CD4-positive, alpha-beta T cell treated with Interleukin-12 subunit alpha and Interleukin-12 subunit beta, for 1 hour (primary cell): ENCODE results near the gene ENPP3.

Experiments
- DNase-seq: peaks from one replicate; pipeline ENCODE4 v3.0.0-alpha.2; 2020

ENPP3 gene

GRCh38 chr6:131769385-131770141 is 132.5 kb downstream of the ENPP3 start:
- DNase-seq = no peak

- no peak for DNase-seq
These were observed 133.7 kb downstream of the ENPP3 start for GRCh38 chr6:131770776-131771175.

- no peak for DNase-seq
These were observed 136.3 kb downstream of the ENPP3 start for GRCh38 chr6:131773284-131773950.

- DNase-seq = no peak
These were observed 138.8 kb downstream of the ENPP3 start for GRCh38 chr6:131775886-131776285.

- DNase-seq = no peak
These were observed 139.9 kb downstream of the ENPP3 start for GRCh38 chr6:131776985-131777384.

GRCh38 chr6:131778169-131778568 is 141.1 kb downstream of the ENPP3 start:
- no peak for DNase-seq

- DNase-seq = no peak
These were observed 142.2 kb downstream of the ENPP3 start for GRCh38 chr6:131779304-131779703.

- DNase-seq = no peak
These were observed 143.5 kb downstream of the ENPP3 start for GRCh38 chr6:131780600-131780999.

- no peak for DNase-seq
These were observed 144.6 kb downstream of the ENPP3 start for GRCh38 chr6:131781687-131782086.

GRCh38 chr6:131782764-131783163 is 145.7 kb downstream of the ENPP3 start:
- DNase-seq = no peak

- DNase-seq = no peak
These were observed 147.5 kb downstream of the ENPP3 start for GRCh38 chr6:131784561-131784960.

- DNase-seq = no peak
These were observed 150.0 kb downstream of the ENPP3 start for GRCh38 chr6:131787079-131787478.

GRCh38 chr6:131787766-131788712 is 150.9 kb downstream of the ENPP3 start:
- DNase-seq = no peak

- no peak for DNase-seq
These were observed 152.1 kb downstream of the ENPP3 start for GRCh38 chr6:131789219-131789618.

- DNase-seq = no peak
These were observed 154.4 kb downstream of the ENPP3 start for GRCh38 chr6:131791476-131791875.

GRCh38 chr6:131792091-131792496 is 155.0 kb downstream of the ENPP3 start:
- DNase-seq = no peak

GRCh38 chr6:131795366-131795765 is 158.3 kb downstream of the ENPP3 start:
- DNase-seq = no peak
